H1 (cell line): ENCODE results near the gene NRXN3. TPM values are rescaled to one million over a fixed set of nuclear protein-coding genes. Genes with fewer than 3 reads are reported as not detected.

Experiments
- CTCF ChIA-PET: fragments of 300-600 bp; sonication (Branson Sonifier 250); formaldehyde crosslinking; loops from one replicate; lab custom pipeline; 2021; ENCODE audit not compliant: partially characterized antibody; lab: Charles Lee
- POLR2A ChIA-PET: fragments of 300-600 bp; sonication (Branson Sonifier 250); formaldehyde crosslinking; loops from one replicate; lab custom pipeline; 2021; ENCODE audit warnings: inconsistent platforms; ENCODE audit not compliant: partially characterized antibody; lab: Charles Lee
- DNase-seq, 2 experiments: peaks; one replicate each; pipeline versions ENCODE4 v3.0.0 to v3.0.0-alpha.2; 2010 to 2022; ENCODE audit warnings: low spot score in 2 of 2, low read depth in 1 of 2, mixed read lengths in 1 of 2
- FAIRE-seq: peaks from 2 replicates; lab custom pipeline; 2011; peaks lifted over from hg19 to GRCh38; lab: Jason Lieb, UNC
- H2AFZ ChIP-seq: 2 replicates; pipeline ENCODE4 v1.8.1; 2012; ENCODE audit warnings: low read length, inconsistent platforms
- H2AK5ac ChIP-seq: 2 replicates; pipeline ENCODE4 v1.6.1; 2013; ENCODE audit warnings: low read depth, low read length
- H2BK120ac ChIP-seq: replicated peaks from 2 replicates; pipeline ENCODE3; 2013; ENCODE audit warnings: low read depth, low read length, inconsistent platforms
- H2BK12ac ChIP-seq: 2 replicates; pipeline ENCODE4 v1.6.1; 2013; ENCODE audit warnings: low read depth, low read length
- H2BK15ac ChIP-seq: 2 replicates; pipeline ENCODE4 v1.6.1; 2013; ENCODE audit warnings: low read length
- H2BK20ac ChIP-seq: 2 replicates; pipeline ENCODE4 v1.6.1; 2013; ENCODE audit warnings: low read length
- H2BK5ac ChIP-seq: 2 replicates; pipeline ENCODE4 v1.6.1; 2013; ENCODE audit warnings: low read depth, low read length
- H3K14ac ChIP-seq: 2 replicates; pipeline ENCODE4 v1.6.1; 2013; ENCODE audit warnings: inconsistent platforms; ENCODE audit not compliant: insufficient read length
- H3K18ac ChIP-seq: 2 replicates; pipeline ENCODE4 v1.6.1; 2013; ENCODE audit warnings: low read length; ENCODE audit errors: extremely low read depth
- H3K23ac ChIP-seq: 2 replicates; pipeline ENCODE4 v1.6.1; 2013; ENCODE audit warnings: inconsistent platforms; ENCODE audit not compliant: insufficient read length
- H3K23me2 ChIP-seq: 2 replicates; pipeline ENCODE4 v1.6.1; 2013; ENCODE audit warnings: low read depth, low read length
- H3K27ac ChIP-seq: 2 replicates; pipeline ENCODE4 v1.6.1; 2011; ENCODE audit warnings: low read depth, low read length, inconsistent platforms
- H3K27me3 ChIP-seq, 4 experiments: replicated peaks in 1 of 4; 1 replicate in 1 of 4; 2 replicates in 3 of 4; pipeline versions ENCODE4 v1.6.1 to v1.8.1; 2011 to 2013; ENCODE audit warnings: low read length in 3 of 4, mild to moderate bottlenecking in 3 of 4, inconsistent platforms in 2 of 4, mixed read lengths in 2 of 4, moderate library complexity in 1 of 4; ENCODE audit not compliant: control insufficient read depth in 3 of 4, insufficient read depth in 3 of 4; ENCODE audit errors: extremely low read depth in 1 of 4
- H3K36me3 ChIP-seq, 4 experiments: 2 replicates each; pipeline versions ENCODE4 v1.6.1 to v1.8.1; 2011 to 2013; ENCODE audit warnings: mild to moderate bottlenecking in 4 of 4, low read length in 3 of 4, moderate library complexity in 2 of 4, control low read depth in 1 of 4, inconsistent platforms in 1 of 4; ENCODE audit not compliant: insufficient read depth in 4 of 4, control insufficient read depth in 2 of 4
- H3K4ac ChIP-seq: replicated peaks from 2 replicates; pipeline ENCODE3; 2013; ENCODE audit warnings: low read length, low read depth, mixed read lengths, inconsistent platforms; ENCODE audit not compliant: insufficient read length
- H3K4me1 ChIP-seq, 4 experiments: replicated peaks in 1 of 4; 1 replicate in 1 of 4; 2 replicates in 3 of 4; pipeline versions ENCODE4 v1.6.1 to v1.8.1; 2011 to 2013; ENCODE audit warnings: low read length in 3 of 4, inconsistent platforms in 2 of 4, mixed read lengths in 1 of 4; ENCODE audit not compliant: insufficient read depth in 4 of 4, control insufficient read depth in 3 of 4
- H3K4me2 ChIP-seq, 2 experiments: 2 replicates each; pipeline versions ENCODE4 v1.6.1 to v1.8.1; 2011 to 2013; ENCODE audit warnings: low read depth in 2 of 2, low read length in 2 of 2, control low read depth in 1 of 2, inconsistent platforms in 1 of 2, mild to moderate bottlenecking in 1 of 2; ENCODE audit not compliant: insufficient read depth in 1 of 2
- H3K4me3 ChIP-seq, 4 experiments: fragments of 200-600, 300-600 bp in 1 of 4; sonication (generic), shearing (Covaris generic), sonication (Bioruptor Twin) in 1 of 4; 2 replicates each; pipeline versions ENCODE4 v1.5.1 to v1.8.1; 2011 to 2016; ENCODE audit warnings: low read length in 4 of 4, low read depth in 3 of 4, control low read depth in 2 of 4, inconsistent platforms in 2 of 4, mild to moderate bottlenecking in 2 of 4, mixed read lengths in 1 of 4, moderate library complexity in 1 of 4; ENCODE audit not compliant: insufficient read depth in 2 of 4; ENCODE audit errors: extremely low read depth in 1 of 4
- H3K56ac ChIP-seq: replicated peaks from 2 replicates; pipeline ENCODE3; 2013; ENCODE audit warnings: low read depth, mild to moderate bottlenecking, mixed read lengths, low read length, inconsistent platforms; ENCODE audit not compliant: insufficient read length
- H3K79me1 ChIP-seq: 2 replicates; pipeline ENCODE4 v1.6.1; 2013; ENCODE audit warnings: low read depth, low read length, control low read depth
- H3K79me2 ChIP-seq, 2 experiments: 2 replicates each; pipeline versions ENCODE4 v1.6.1 to v1.8.1; 2012 to 2013; ENCODE audit warnings: low read length in 2 of 2, mild to moderate bottlenecking in 2 of 2, inconsistent platforms in 1 of 2; ENCODE audit not compliant: insufficient read depth in 2 of 2, control insufficient read depth in 1 of 2
- H3K9ac ChIP-seq, 4 experiments: replicated peaks in 1 of 4; 1 replicate in 1 of 4; 2 replicates in 3 of 4; pipeline versions ENCODE4 v1.6.1 to v1.8.1; 2011 to 2013; ENCODE audit warnings: low read depth in 3 of 4, low read length in 3 of 4, control low read depth in 2 of 4, mild to moderate bottlenecking in 2 of 4, moderate library complexity in 2 of 4, inconsistent platforms in 1 of 4; ENCODE audit errors: extremely low read depth in 1 of 4
- H3K9me3 ChIP-seq, 2 experiments: 2 replicates each; pipeline versions ENCODE4 v1.6.1 to v1.8.1; 2012 to 2013; ENCODE audit warnings: mild to moderate bottlenecking in 2 of 2, moderate library complexity in 2 of 2, control low read depth in 1 of 2, inconsistent platforms in 1 of 2, low read depth in 1 of 2, low read length in 1 of 2, mixed read lengths in 1 of 2; ENCODE audit not compliant: insufficient read depth in 2 of 2
- H4K20me1 ChIP-seq, 2 experiments: replicated peaks in 1 of 2; 2 replicates each; pipeline versions ENCODE3 to v1.8.1; 2011 to 2013; ENCODE audit warnings: inconsistent platforms in 2 of 2, low read length in 2 of 2, mild to moderate bottlenecking in 1 of 2; ENCODE audit not compliant: insufficient read depth in 2 of 2, control insufficient read depth in 1 of 2
- H4K5ac ChIP-seq: 2 replicates; pipeline ENCODE4 v1.6.1; 2013; ENCODE audit warnings: low read length, low read depth, mixed read lengths, inconsistent platforms; ENCODE audit not compliant: insufficient read length
- H4K8ac ChIP-seq: 2 replicates; pipeline ENCODE4 v1.8.0; 2013; ENCODE audit warnings: mild to moderate bottlenecking, moderate library complexity, low read length, inconsistent platforms; ENCODE audit not compliant: insufficient read depth; ENCODE audit errors: extremely low read depth
- H4K91ac ChIP-seq: replicated peaks from 2 replicates; pipeline ENCODE3; 2013; ENCODE audit warnings: low read length, mixed read lengths, inconsistent platforms; ENCODE audit not compliant: insufficient read length
- CBX5 ChIP-seq: fragments of 300-800, 300-1000 bp; sonication (generic); IDR thresholded peaks from 2 replicates; pipeline ENCODE4 v1.7.1; 2016; ENCODE audit warnings: antibody characterized with exemption, low read length, low read depth
- SIRT6 ChIP-seq: IDR thresholded peaks from one replicate; pipeline ENCODE4 v1.7.1; 2012; ENCODE audit warnings: low read length, inconsistent platforms
- WGBS, 2 experiments: shearing (Covaris generic) in 1 of 2; methylation state at CpG; one replicate each; pipeline versions ENCODE4 v1.1.6 to v1.1.7; 2013 to 2015; ENCODE audit warnings: low lambda C conversion rate in 2 of 2, mixed read lengths in 2 of 2, inconsistent platforms in 1 of 2, low coverage in 1 of 2, missing lambda C conversion rate in 1 of 2; ENCODE audit not compliant: insufficient replicate concordance in 2 of 2, insufficient coverage in 1 of 2, insufficient read length in 1 of 2; ENCODE audit errors: extremely low coverage in 1 of 2, missing lambda C conversion rate in 1 of 2; 5-methylcytosine and 5-hydroxymethylcytosine counted together
- polyA plus RNA-seq, 7 experiments: library from polyadenylated mRNA; depleted of rRNA in 3 of 7; stranded (reverse) in 5 of 7; unstranded in 2 of 7; fragments of >200 nt in 5 of 7; fragments of 200-250 nt in 2 of 7; gene quantifications; 1 replicate in 5 of 7; 2 replicates in 1 of 7; 4 replicates in 1 of 7; pipeline versions ENCODE4 v1.2.1 to v1.2.3, GENCODE V29; 2011 to 2013; ENCODE audit warnings: missing spikeins in 2 of 7, mixed read lengths in 2 of 7
- total RNA-seq: library from RNA; stranded (reverse); fragmentation: NEBNext Ultra II Directional; extraction: Animal tissue kit (Norgen Biotek cat#: 25700); gene quantifications from 2 replicates; pipeline ENCODE4 v1.2.1, GENCODE V29; 2021

The NRXN3 gene
- total and polyA plus RNA-seq, 2 of the 8 experiments (the other 6 are each of a cell fraction or from before 2014, with no cell fraction given): 2.6 to 4.1 TPM

DNA sequence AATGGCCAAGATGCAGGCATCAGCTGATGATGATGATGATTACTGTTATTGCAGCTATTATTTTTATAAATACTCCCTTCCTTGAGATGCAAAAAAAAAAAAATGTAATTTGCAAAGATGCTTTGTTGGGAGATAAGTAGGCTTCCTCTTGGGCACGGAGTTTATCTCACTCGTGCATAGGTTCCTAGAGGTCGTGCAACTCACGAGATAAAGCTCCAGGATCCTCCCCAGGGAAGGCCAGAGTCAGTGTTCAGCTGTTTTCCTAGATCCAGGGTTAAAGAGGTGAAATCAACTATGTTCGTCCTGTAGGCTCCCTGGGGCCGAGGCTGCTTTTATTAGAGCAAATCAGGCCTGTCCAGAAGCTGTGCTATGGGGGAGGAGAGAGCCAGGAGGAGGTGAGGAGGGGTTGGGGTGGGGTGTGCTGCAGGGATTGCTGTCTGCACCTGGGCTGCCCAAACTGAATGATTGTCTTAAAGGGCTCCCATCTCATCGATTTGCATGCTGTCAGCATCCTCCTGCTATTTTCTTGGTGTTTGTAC, 270.3 kb downstream of the NRXN3 start:
- H4K91ac ChIP-seq: no peak overlapping the region
- H3K9ac ChIP-seq: no peak overlapping the region; a peak in 1 of 7 replicates
- H2BK12ac ChIP-seq: no peak overlapping the region
- POLR2A ChIA-PET: no interaction called here
- H3K14ac ChIP-seq: no peak overlapping the region
- H3K36me3 ChIP-seq: no peaks in the 10 kb centered on the region
- H4K8ac ChIP-seq: no peak overlapping the region
- H3K56ac ChIP-seq: no peak overlapping the region
- no peak for FAIRE-seq
- DNase-seq: no peak
- no peak overlapping the region for H3K27ac ChIP-seq
- no peak overlapping the region for H4K5ac ChIP-seq
- H2AFZ ChIP-seq: no peak overlapping the region
- H2BK120ac ChIP-seq: no peak overlapping the region
- H2BK15ac ChIP-seq: no peak overlapping the region
- no peak overlapping the region for H3K18ac ChIP-seq
- H3K79me1 ChIP-seq: no peaks in the 10 kb centered on the region
- no peak overlapping the region for H2AK5ac ChIP-seq
- peaks cover 0 to 3% (median 1%) of the 10 kb centered on the region in 4 experiments; a peak in 2 of 7 replicates for H3K4me1 ChIP-seq
- 84% methylated on average over 7 of the region's 7 CpGs; no CpG with 5 or more reads in 1 of the 2 experiments for WGBS, 2 experiments
- no peak overlapping the region for H3K4ac ChIP-seq
- no peaks in the 10 kb centered on the region for H4K20me1 ChIP-seq
- no peaks in the 10 kb centered on the region for H3K9me3 ChIP-seq
- TF ChIP-seq CBX5: no peak
- TF ChIP-seq SIRT6: no peak
- no peak overlapping the region for H2BK20ac ChIP-seq
- H3K27me3 ChIP-seq: no peaks in the 10 kb centered on the region
- peak overlapping the region; percentile 16; the same call in 1 of the 2 replicates for H2BK5ac ChIP-seq
- CTCF ChIA-PET: interaction anchor here (0.6 to 4.9 kb wide), 9 partner anchors 8 to 276 kb away, joined by 3 to 21 read pairs (median 4); no protein-coding TSS in a partner anchor
- no peaks in the 10 kb centered on the region for H3K23me2 ChIP-seq
- no peak overlapping the region for H3K4me2 ChIP-seq
- no peak overlapping the region for H3K23ac ChIP-seq
- H3K79me2 ChIP-seq: no peaks in the 10 kb centered on the region
- no peak overlapping the region for H3K4me3 ChIP-seq
